GM13976 (cell line): Measurements from ENCODE around the gene RELN.

Experiments used
- DNase-seq: peaks from one replicate; pipeline ENCODE4 v3.0.0; 2012; ENCODE audit warnings: low spot score
- CTCF ChIP-seq: IDR thresholded peaks from 2 replicates; pipeline ENCODE4 v1.5.1; 2012; ENCODE audit warnings: borderline replicate concordance, mild to moderate bottlenecking; ENCODE audit not compliant: insufficient read depth; ENCODE audit errors: extremely low read depth, missing control alignments, control extremely low read depth
- in situ Hi-C: fragments of 300-500 bp; cut with MboI; formaldehyde crosslinking; loops from one replicate; pipeline ENCODE4 v1.12.0; 2022; ENCODE audit warnings: low sequenced_read_pairs, mixed read lengths, inconsistent platforms; ENCODE audit not compliant: unreplicated experiment

Gene RELN

GRCh38 chr7:103949374-103949773, 40.1 kb downstream of the RELN start:
- DNase-seq: no peak
- no peak for TF ChIP-seq CTCF
- in situ Hi-C loops: no loop called here

DNA sequence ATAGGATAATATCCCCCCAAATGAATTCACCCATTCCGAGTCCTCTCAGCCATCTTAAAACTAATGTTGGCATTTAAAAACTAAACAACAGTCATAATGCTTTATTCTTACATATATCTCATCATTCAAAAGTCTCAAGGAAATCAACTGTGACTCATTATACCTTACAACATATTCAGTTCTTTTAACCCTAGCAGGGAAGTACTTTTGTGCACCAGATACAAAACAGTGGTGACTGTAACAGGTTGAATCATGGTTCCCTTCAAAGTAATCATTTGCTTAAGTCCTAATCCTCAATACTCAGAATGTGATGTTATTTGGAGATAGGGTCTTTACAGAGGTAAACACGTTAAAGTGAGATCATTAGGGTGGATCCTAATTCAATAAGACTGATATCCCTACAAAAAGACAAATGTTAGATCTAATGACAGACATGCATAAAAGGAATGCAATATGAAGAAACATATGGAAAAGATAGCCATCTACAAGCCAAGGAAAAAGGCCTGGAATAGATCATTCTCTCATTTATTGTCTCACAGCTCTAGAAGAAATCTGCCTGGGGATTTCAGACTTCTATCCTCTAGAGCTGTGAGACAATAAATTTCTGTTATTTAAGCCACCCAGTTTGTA, 42.3 kb downstream of the RELN start:
- in situ Hi-C loops: no loop called here
- no peak for DNase-seq
- TF ChIP-seq CTCF: no peak

DNA sequence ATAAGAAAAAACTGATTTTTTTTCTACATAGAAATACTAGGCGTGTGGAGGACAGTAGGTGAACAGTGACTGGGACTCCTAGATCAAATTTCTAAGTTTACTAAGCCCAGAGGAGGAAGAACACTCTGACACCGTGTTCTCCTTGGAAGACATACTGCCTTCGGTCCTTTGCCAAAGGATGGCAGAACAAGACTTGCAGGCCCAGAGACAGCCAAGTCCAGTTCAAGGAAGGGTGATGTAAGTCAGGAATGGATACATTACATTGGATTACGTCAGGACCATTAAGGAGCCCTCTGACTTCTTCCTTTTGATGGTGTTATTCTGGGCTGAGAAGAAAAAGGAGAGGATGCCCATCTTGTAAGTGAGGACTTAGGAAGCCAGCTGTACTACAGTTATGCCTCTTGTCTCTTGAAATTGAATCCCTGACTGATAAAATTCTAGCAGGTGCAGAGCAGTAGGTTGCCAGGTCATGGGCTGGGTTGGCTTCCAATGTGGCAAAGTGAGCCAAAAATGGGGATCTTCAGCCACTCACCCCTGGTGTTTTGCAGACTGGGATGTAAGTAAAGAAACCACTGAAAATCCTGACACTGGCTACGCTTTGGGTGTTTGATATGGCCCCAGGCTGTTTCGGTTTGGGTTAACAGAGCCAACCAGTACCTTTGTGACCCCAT, 45.1 kb downstream of the RELN start:
- in situ Hi-C loops: no loop called here
- DNase-seq: no peak
- no peak for TF ChIP-seq CTCF

GRCh38 chr7:103941976-103942375, 47.5 kb downstream of the RELN start:
- TF ChIP-seq CTCF: no peak
- DNase-seq: no peak

GRCh38 chr7:103940382-103941268, 48.8 kb downstream of the RELN start:
- in situ Hi-C loops: no loop called here
- no peak for DNase-seq
- TF ChIP-seq CTCF: no peak

More at GRCh38 chr7:103941976-103942375, 47.5 kb downstream of the RELN start:
- in situ Hi-C loops: no loop called here

DNA sequence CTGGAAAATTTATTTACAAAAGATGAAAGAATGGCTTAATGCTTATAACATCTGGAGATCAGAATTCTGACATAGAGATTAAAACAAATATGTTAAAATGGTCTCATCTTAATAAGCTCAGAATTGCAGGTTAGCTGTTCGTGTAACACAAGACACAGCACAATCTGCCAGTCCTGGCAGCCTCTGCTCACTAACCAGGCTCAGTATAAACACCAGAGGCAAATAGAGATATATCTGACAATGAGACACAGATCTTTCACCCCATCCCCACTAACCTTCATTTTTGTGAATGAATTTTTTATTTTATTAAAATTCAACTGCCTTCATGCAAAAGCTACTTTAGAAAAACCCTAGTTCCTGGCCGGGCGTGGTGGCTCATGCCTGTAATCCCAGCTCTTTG, 51.8 kb downstream of the RELN start:
- no peak for TF ChIP-seq CTCF
- DNase-seq: no peak
- in situ Hi-C loops: no loop called here
